Measurements from ENCODE around the gene CYYR1. TPM values are rescaled to one million over a fixed set of nuclear protein-coding genes. Genes with fewer than 3 reads are reported as not detected.

CYYR1 gene
- polyA plus RNA-seq, 2 of the 4 experiments (the other 2 are of a cell fraction) = not detected

GRCh38 chr21:26597031-26597430 lies 23.9 kb upstream of the CYYR1 start:
- TF ChIP-seq ZFP36 (IDR thresholded peaks at IDR 0.05; ENCODE audit: borderline replicate concordance, partially characterized antibody) = no peak
- TF ChIP-seq USF2 (IDR thresholded peaks at IDR 0.05) = no peak
- no peak for TF ChIP-seq HES2 (IDR thresholded peaks at IDR 0.05)
- no peak for TF ChIP-seq FOXS1 (CRISPR knock-in tag; IDR thresholded peaks at IDR 0.05)
- TF ChIP-seq EP300 (IDR thresholded peaks at IDR 0.05) = no peak
- no peak for TF ChIP-seq SMC3 (IDR thresholded peaks at IDR 0.05)
- TF ChIP-seq, protein P1, sequence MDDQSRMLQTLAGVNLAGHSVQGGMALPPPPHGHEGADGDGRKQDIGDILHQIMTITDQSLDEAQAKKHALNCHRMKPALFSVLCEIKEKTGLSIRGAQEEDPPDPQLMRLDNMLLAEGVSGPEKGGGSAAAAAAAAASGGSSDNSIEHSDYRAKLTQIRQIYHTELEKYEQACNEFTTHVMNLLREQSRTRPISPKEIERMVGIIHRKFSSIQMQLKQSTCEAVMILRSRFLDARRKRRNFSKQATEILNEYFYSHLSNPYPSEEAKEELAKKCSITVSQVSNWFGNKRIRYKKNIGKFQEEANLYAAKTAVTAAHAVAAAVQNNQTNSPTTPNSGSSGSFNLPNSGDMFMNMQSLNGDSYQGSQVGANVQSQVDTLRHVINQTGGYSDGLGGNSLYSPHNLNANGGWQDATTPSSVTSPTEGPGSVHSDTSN (IDR thresholded peaks at IDR 0.05) = no peak
- no peak for TF ChIP-seq ZSCAN20 (CRISPR knock-in tag; IDR thresholded peaks at IDR 0.05)
- TF ChIP-seq, protein P2, sequence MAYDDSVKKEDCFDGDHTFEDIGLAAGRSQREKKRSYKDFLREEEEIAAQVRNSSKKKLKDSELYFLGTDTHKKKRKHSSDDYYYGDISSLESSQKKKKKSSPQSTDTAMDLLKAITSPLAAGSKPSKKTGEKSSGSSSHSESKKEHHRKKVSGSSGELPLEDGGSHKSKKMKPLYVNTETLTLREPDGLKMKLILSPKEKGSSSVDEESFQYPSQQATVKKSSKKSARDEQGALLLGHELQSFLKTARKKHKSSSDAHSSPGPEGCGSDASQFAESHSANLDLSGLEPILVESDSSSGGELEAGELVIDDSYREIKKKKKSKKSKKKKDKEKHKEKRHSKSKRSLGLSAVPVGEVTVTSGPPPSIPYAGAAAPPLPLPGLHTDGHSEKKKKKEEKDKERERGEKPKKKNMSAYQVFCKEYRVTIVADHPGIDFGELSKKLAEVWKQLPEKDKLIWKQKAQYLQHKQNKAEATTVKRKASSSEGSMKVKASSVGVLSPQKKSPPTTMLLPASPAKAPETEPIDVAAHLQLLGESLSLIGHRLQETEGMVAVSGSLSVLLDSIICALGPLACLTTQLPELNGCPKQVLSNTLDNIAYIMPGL (CRISPR knock-in tag; IDR thresholded peaks at IDR 0.05; ENCODE audit: borderline replicate concordance) = no peak
- no peak for TF ChIP-seq ELK1 (IDR thresholded peaks at IDR 0.05; ENCODE audit: low read depth, low read length)
- TF ChIP-seq CBX2 (IDR thresholded peaks at IDR 0.05; ENCODE audit: borderline replicate concordance, low read depth) = no peak
- no peak for FAIRE-seq
- Histone ChIP-seq H3K4me3 (no peak overlapping the region), H3K27ac (no peak overlapping the region), H3K4me2 (no peak overlapping the region), H3K9me3 (no peaks in the 10 kb centered on the region), H3K4me1 (no peaks in the 10 kb centered on the region)
- WGBS (ENCODE audit: missing lambda C conversion rate) = 2% methylated on average over 3 of the region's 3 CpGs
- no peak for DNase-seq (ENCODE audit: low read depth in 1 of 2, low spot score in 1 of 2)
- POLR2A ChIA-PET = no interaction called here
- CTCF ChIA-PET = interaction anchor here (0.6 kb wide), 1 partner anchor 82 kb away, joined by 3 read pairs; no protein-coding TSS in a partner anchor
- ATAC-seq = no peak

DNA sequence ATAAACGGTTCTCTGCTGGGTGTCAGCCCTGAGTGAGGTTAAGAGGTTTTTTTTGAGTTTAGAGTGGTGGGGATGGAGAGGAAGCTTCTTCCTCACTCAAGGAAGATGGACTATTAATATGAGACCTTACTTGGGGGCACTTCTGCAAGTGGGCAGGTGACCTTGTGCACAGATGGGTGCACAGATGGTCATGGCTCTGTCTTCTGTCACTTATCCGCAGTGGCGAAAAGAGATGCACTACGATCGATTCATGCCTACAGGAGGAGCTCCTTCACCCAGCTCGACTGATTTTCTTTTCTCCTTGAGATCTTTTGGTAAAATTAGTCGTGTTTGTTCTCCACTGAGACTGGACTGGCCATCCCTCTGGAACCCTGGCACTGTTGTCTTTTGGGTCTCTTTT lies 22.9 kb upstream of the CYYR1 start:
- TF ChIP-seq HDAC2 (IDR thresholded peaks at IDR 0.05) = no peak
- no peak for TF ChIP-seq EP300 (IDR thresholded peaks at IDR 0.05)
- no peak for TF ChIP-seq RCOR1 (IDR thresholded peaks at IDR 0.05; ENCODE audit: low read depth, low read length)
- TF ChIP-seq RFX5 (IDR thresholded peaks at IDR 0.05) = no peak
- TF ChIP-seq HES2 (IDR thresholded peaks at IDR 0.05) = no peak
- TF ChIP-seq HOXB5 (CRISPR knock-in tag; IDR thresholded peaks at IDR 0.05) = no peak
- TF ChIP-seq HOXA7 (CRISPR knock-in tag; IDR thresholded peaks at IDR 0.05) = no peak
- TF ChIP-seq POLR2AphosphoS2 (conservative IDR thresholded peaks at IDR 0.05; ENCODE audit: low read length) = no peak
- no peak for TF ChIP-seq CBX8 (IDR thresholded peaks at IDR 0.05)
- TF ChIP-seq CBX2 (IDR thresholded peaks at IDR 0.05; ENCODE audit: borderline replicate concordance, low read depth) = no peak
- no peak for TF ChIP-seq POLR2A (IDR thresholded peaks at IDR 0.05; ENCODE audit: low read length)
- ChIA-PET POLR2A (no interaction called here), CTCF (no interaction called here)
- H3K4me2 ChIP-seq = no peak overlapping the region
- no peaks in the 10 kb centered on the region for H3K9me3 ChIP-seq
- no peak for ATAC-seq
- no peak for DNase-seq (ENCODE audit: low read depth in 1 of 2, low spot score in 1 of 2)
- no peaks in the 10 kb centered on the region for H3K4me1 ChIP-seq
- no peak overlapping the region for H3K4me3 ChIP-seq
- no peak for FAIRE-seq
- no peak overlapping the region for H3K27ac ChIP-seq
- WGBS (ENCODE audit: missing lambda C conversion rate) = 38% methylated on average over 7 of the region's 7 CpGs

DNA sequence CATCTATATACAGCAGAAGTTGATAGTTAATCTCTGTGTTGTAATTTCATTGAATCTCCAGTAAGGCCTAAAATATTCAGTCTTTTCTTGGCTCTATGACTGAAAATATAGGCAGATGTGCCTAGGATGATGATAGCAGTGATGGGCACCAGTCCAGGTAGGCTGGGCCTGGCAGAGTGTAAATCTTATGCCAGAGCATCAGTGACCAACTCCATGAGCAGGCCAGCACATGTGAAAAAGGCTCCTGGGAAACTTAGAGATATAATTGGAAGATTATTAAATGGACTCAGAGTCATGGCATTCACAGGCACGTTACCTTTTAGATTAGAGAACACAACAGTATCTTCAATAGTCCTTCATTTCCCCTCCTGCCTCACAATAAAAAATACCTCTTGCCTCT lies 20.7 kb upstream of the CYYR1 start:
- H3K27ac ChIP-seq = no peak overlapping the region
- TF ChIP-seq BCL3 (IDR thresholded peaks at IDR 0.05) = no peak
- TF ChIP-seq SMC3 (IDR thresholded peaks at IDR 0.05) = no peak
- no peak for TF ChIP-seq RAD21 (conservative IDR thresholded peaks at IDR 0.05 in 1 of 2, IDR thresholded peaks at IDR 0.05 in 1 of 2)
- TF ChIP-seq, protein P3, sequence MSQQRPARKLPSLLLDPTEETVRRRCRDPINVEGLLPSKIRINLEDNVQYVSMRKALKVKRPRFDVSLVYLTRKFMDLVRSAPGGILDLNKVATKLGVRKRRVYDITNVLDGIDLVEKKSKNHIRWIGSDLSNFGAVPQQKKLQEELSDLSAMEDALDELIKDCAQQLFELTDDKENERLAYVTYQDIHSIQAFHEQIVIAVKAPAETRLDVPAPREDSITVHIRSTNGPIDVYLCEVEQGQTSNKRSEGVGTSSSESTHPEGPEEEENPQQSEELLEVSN (IDR thresholded peaks at IDR 0.05; ENCODE audit: borderline replicate concordance, low read depth) = no peak
- TF ChIP-seq CBX8 (IDR thresholded peaks at IDR 0.05) = no peak
- no peak for TF ChIP-seq MAZ (IDR thresholded peaks at IDR 0.05; ENCODE audit: borderline replicate concordance, low read depth, low read length)
- no peak for TF ChIP-seq CHD4 (IDR thresholded peaks at IDR 0.05; ENCODE audit: borderline replicate concordance)
- no peak for TF ChIP-seq NPAS2 (CRISPR knock-in tag; IDR thresholded peaks at IDR 0.05; ENCODE audit: borderline replicate concordance)
- TF ChIP-seq RARB (CRISPR knock-in tag; IDR thresholded peaks at IDR 0.05) = no peak
- no peak overlapping the region for H3K4me3 ChIP-seq
- H3K4me1 ChIP-seq = no peaks in the 10 kb centered on the region
- no peak overlapping the region for H3K4me2 ChIP-seq
- ATAC-seq (no peak), FAIRE-seq (no peak), DNase-seq (ENCODE audit: low read depth in 1 of 2, low spot score in 1 of 2) (no peak)
- ChIA-PET CTCF (no interaction called here), POLR2A (no interaction called here)
- WGBS (ENCODE audit: missing lambda C conversion rate) = 12% methylated on average over 1 of the region's 1 CpG
- H3K9me3 ChIP-seq = no peaks in the 10 kb centered on the region

All from A549 (cell line).